NCI-H748 (cell line): ENCODE results near the gene PSMB11.

Experiments used
- DNase-seq: peaks from one replicate; lab custom pipeline; 2025; ENCODE audit not compliant: unreplicated experiment; lab: John Stamatoyannopoulos, UW

PSMB11 gene

GRCh38 chr14:23057757-23058653 is 16.0 kb downstream of the PSMB11 start:
- DNase-seq, result no peak

GRCh38 chr14:23058654-23059504 is 16.9 kb downstream of the PSMB11 start:
- DNase-seq, result no peak

- DNase-seq, result no peak
Observed at GRCh38 chr14:23060536-23061260, 18.7 kb downstream of the PSMB11 start.

- DNase-seq, result no peak
Observed at GRCh38 chr14:23062002-23062401, 20.0 kb downstream of the PSMB11 start.

GRCh38 chr14:23063601-23064000 is 21.6 kb downstream of the PSMB11 start:
- no peak for DNase-seq

- no peak for DNase-seq
Observed at GRCh38 chr14:23066368-23066767, 24.4 kb downstream of the PSMB11 start.

- DNase-seq, result no peak
Observed at GRCh38 chr14:23066855-23067744, 25.1 kb downstream of the PSMB11 start.

GRCh38 chr14:23067847-23068788 is 26.1 kb downstream of the PSMB11 start:
- no peak for DNase-seq

GRCh38 chr14:23068789-23069412 is 26.9 kb downstream of the PSMB11 start:
- no peak for DNase-seq

- no peak for DNase-seq
Observed at GRCh38 chr14:23069413-23069806, 27.4 kb downstream of the PSMB11 start.

GRCh38 chr14:23070262-23071129 is 28.5 kb downstream of the PSMB11 start:
- DNase-seq, result no peak

- no peak for DNase-seq
Observed at GRCh38 chr14:23071244-23071920, 29.4 kb downstream of the PSMB11 start.

- DNase-seq, result no peak
Observed at GRCh38 chr14:23071921-23072539, 30.0 kb downstream of the PSMB11 start.

GRCh38 chr14:23074906-23075305 is 32.9 kb downstream of the PSMB11 start:
- no peak for DNase-seq

GRCh38 chr14:23076785-23077408 is 34.9 kb downstream of the PSMB11 start:
- DNase-seq, result no peak

GRCh38 chr14:23077962-23078361 is 36.0 kb downstream of the PSMB11 start:
- DNase-seq, result no peak
